Measurements from ENCODE around the gene ZNG1C.
"Not testable (repeated sequence)": the region's sequence is repeated elsewhere in the genome, so short reads cannot be mapped to it uniquely, and the experiment has no call there.

The ZNG1C gene

GRCh38 chr9:68343242-68343641 lies 101.5 kb downstream of the ZNG1C start:
- not testable (repeated sequence) for DNase-seq

GRCh38 chr9:68343992-68344391 lies 102.2 kb downstream of the ZNG1C start:
- DNase-seq, result not testable (repeated sequence)
